Measurements from ENCODE around the gene MPPE1.

- TF ChIP-seq CTCF (IDR thresholded peaks at IDR 0.05) (no peak), POLR2A (IDR thresholded peaks at IDR 0.05) (no peak)
These were observed 57.3 kb downstream of the MPPE1 start for GRCh38 chr18:11850821-11851145.
